DMS79 treated with DMSO at 0.1 percent for 48 hours (cell line): ENCODE measurements around the gene ACBD6.
A peak's percentile ranks its signal among the peaks of the same experiment; 100 is the strongest.

Experiments
- DNase-seq: peaks from one replicate; lab custom pipeline; 2025; lab: John Stamatoyannopoulos, UW

ACBD6 gene

GRCh38 chr1:180270530-180271271 lies 231.7 kb downstream of the ACBD6 start:
- DNase-seq, result no peak

GRCh38 chr1:180269645-180270529 lies 232.5 kb downstream of the ACBD6 start:
- DNase-seq, result no peak

DNA sequence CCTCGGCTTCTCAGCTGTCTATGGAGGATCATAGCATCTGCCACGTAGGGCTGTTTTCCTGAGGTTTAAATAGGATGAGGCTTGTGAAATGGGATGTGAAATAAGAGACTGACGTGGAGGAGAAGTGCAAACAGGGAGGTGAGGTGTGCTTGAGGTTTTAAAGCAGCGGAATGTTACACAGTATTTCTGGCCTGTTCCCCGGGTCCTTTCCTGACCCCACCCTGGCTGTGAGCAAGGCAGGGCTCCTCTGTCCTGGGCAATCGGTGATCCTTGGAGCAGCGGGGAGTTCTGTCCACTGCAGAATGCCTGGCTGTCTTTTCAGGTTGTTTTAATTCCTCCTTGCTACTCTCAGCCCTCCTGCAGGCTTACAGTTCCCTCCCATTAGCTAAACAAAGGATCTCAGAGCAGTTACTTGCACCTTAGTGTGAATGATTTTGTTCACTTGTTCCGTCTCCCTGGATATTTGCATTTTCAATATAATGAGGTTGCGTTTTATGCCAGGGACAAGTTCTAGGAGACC lies 233.8 kb downstream of the ACBD6 start:
- no peak for DNase-seq

DNA sequence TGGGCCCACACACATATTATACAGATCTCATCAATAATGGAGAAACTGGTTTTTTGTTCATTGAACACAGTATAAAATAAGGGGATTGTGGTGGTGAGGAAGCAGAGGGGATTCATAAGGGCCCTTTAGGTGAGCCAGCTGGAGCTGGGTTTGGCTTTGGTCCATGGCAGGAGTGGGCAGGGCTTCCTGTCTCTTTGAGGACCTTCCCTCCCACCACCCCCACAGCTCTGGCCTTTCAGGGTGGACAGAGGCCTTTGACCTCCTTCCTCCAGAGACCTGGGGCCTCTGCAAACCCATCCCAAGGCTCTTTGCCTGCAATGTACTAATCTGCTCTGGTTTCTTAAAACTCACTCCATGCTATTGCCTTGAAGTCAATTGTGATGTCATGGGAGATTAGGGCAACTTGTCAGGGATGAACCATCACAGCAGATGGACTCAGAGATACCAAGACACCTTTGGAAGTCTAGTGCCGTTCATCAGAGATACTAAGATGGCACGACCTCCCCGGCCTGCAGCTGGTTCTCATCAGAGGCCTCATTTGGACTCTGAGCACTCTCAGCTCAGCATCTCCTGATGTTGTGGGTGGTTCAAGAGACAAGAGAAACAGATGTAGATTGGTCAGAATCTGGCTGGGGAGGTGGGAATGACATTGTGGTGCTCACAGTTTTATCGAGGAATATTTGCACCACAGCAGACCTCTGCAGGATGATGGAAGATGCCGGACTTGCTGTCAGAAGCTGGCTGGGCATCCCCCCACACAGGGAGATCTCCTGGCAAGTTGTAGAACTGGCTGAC lies 234.4 kb downstream of the ACBD6 start:
- no peak for DNase-seq

DNA sequence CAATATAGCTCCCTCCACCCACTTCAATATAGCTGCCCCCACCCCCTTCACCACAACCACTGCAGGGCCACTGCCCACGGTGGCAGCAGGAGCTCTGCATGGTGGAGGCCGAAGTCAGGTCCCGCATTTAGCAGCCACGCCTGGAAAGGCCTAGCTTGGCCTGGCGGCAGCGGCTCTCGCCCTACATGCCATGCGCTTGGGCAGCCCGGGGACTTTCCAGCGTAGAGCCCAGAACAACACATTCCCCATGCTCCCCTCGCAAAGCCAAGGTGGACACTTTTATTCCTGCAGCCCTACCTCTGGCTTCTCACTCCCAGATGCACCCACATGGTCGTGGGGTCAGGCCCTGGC lies 235.2 kb downstream of the ACBD6 start:
- DNase-seq, result no peak

DNA sequence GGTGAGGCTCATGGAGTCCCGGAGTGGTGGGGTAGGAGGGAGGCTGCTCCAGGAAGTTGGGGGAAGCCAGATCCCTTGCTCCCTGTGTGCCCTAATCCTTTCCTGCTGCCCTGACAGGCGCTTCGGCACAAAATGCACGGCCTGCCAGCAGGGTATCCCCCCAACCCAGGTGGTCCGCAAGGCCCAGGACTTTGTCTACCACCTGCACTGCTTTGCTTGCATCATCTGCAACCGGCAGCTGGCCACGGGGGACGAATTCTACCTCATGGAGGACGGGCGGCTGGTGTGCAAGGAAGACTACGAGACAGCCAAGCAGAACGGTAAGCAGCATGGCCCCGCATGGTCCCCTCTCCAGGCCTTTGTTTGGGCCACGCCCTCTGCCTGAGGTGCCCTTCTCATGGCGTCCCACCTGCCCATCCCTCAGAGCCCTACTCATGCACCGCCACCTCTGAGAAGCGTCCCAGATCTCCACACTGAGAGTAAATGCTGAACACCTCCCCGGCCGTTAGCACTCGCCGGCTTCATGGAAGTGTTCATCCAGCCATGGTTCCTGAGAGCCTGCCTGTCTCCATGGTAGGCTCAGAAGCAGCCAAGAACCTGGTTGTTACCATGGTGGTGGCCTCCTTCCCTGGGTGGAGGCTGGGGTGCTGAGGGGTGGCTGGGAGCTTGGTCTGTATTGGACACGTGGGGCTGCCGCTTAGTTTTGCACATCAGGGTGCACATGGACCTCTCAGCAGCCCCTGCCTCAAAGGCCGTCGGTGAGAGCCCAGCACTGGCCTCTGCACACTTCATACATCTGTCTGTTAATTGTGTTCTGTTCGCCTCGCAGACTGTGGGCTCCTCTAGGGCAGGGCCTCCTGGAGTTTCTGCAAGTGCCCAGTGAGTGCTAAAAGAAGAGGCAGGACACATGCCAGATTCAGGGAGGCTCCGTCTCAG lies 235.8 kb downstream of the ACBD6 start:
- no peak for DNase-seq

DNA sequence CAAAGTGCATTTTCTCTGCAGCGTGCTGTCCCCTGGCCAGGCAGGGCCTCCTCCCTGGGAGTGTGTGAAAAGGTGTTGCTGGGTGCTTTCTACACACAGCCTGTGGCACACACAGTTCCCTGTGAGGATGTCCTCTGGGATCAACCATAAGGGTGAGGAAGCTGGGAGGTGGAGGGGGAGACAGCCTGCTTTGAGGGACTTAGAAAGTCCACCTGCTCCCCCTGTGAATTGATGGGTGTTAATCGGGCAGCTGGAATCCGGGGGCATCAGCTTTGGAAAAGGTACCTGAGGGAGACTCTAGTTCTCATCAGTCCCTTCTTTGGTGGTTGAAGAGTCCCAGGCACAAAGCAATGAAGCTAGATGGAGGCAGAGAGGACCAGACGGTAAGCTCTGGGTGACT lies 236.5 kb downstream of the ACBD6 start:
- DNase-seq, result no peak

GRCh38 chr1:180265201-180265600 lies 237.2 kb downstream of the ACBD6 start:
- no peak for DNase-seq

GRCh38 chr1:180264595-180264994 lies 237.8 kb downstream of the ACBD6 start:
- no peak for DNase-seq

DNA sequence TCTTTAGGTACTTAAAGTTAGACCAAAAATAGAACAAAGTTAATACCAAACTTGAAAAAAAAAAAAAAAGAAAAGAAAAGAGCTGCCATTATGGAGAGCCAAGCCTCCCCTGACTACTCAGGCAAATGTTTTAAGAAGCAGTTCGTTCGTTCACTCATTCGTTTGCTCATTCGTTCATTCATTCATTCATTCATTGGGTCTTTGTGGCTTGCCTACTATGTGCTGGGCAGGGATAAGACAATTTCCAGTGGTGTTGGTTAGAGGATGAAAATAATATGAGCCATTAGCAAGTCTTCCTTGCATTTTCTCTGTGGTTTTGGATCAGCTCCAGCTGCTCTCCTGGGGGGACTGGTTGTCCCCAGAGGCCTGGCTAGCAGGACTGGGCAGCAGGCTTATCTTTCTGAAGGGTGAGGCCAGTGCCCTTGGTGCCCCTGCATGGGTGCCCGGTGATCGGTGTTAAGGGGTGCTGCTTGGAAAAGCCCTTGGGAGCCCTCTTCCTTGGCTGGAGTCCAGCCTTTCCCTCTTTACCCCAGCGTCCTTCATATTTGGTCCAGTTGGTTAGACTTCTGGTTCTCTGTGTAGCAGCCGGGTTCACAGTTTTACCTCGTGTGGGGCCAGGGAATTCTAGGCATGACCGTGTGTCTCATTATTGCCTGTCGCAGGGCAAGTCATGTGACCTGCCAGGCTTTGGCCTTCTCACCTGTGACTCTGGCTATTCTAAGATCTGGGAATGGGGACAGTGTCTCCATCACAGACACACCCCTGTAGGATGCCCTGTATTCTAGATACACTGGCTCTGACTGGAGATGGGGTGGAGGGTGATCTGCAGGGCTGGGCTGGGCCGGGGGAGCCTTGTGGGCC lies 239.5 kb downstream of the ACBD6 start:
- peak; percentile 37 for DNase-seq

DNA sequence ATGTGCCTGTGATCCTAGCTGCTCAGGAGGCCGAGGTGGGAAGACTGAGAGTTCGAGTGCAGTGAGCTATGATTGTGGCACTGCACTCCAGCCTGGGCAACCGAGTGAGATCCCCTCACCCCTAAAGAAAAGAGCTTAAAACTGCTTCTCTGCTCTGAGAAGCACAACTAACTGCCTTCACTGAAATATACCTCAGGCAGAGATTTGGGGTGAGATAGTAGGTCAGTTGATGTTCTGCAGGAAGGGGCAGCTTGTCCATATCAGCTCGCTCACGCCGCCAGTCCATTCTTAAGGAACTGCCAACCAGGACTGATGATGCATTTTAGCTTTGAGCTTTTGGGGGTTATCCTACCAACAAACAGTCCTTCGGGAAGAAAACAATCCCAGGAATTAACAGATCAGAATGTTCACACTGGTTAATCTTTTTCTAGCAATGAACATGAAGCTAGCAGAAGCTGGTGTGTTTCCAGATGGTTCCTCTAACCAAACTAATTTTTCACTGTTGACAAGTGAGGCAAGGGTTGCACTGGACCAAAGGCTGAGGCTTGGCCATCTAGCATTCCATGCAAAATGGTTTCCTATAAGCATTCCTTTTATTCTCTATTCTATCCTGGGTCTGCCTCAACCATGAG lies 240.7 kb downstream of the ACBD6 start:
- DNase-seq, result no peak

DNA sequence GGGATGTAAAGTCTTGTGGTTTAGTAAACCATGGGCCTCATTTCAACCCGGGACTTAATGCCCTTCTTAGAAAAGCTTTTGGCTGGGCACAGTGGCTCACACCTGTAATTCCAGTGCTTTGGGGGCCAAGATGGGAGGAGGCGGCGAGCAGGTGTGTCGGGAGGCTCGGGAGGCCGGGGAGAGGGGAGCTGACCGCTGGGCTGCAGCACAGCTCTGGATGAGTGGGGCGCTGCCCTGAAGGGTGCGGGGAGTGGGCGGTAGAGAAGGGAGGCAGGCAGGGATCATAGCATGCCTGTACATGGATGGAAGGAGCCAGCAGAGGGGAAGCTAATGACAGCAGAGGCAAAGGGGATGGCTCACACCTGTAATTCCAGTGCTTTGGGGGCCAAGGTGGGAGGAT lies 241.3 kb downstream of the ACBD6 start:
- DNase-seq, result no peak

DNA sequence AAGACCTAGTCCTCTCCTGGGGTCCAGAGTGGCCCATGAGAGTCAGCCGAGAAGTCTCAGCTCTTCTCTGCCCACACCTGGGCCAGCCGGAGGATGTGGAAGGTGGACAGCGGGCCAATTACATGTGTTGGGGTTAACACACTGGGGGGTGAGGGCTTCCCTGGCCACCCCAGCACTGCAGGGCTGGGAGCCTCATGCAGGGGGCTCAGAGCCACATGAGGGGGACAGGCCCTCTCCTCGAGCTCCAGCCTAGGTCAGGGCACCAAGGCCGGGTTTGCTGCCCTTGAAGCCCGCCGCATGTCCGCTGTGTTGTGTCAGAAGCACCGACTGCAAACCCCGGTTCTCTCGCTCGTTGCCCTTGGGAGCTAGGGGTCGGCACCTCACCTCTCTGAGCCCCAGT lies 241.8 kb downstream of the ACBD6 start:
- DNase-seq, result no peak

DNA sequence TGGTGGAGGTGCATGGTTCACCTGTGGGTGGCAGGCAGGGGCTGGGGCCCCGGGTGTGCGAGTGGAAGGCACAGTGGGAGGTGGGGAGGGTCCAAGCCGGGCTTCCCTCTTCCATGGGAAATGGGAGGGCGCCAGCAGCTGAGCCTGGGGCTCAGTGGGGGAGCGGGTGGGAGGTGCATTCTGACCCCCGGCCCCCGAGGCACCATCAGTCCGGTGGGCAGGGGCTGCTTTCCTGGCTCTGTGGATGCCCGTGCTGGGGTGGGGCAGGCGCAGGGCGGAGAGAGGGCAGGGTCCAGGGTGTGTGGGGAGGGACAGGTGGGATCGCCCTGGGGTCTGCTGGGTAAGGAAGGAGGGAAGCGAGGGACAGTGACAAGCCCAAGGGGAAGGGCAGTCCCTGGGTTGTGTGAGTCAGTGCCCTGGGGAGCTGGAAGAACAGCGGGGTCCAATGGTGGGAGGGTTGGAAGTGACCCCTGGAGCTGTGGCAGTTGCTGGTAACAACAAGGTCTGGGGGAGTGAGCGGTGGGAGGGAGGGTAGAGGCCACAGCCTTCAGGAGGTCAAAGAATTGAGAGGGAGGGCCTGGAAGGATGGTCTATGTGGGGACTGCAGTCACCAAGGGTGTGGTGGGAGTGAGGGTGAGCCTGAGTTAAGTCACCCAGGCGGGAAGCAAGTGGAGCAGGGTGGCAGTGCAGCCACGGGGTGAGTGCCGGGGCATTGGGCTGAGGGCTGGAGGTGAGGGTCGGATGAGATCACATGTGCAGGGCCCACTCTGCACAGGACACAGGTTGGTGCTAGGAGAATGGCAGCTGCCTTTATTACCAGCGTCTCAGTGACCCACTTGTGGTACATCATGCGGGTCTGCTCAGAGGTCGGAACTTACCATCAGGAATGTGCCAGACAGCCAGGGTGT lies 242.7 kb downstream of the ACBD6 start:
- DNase-seq, result no peak

DNA sequence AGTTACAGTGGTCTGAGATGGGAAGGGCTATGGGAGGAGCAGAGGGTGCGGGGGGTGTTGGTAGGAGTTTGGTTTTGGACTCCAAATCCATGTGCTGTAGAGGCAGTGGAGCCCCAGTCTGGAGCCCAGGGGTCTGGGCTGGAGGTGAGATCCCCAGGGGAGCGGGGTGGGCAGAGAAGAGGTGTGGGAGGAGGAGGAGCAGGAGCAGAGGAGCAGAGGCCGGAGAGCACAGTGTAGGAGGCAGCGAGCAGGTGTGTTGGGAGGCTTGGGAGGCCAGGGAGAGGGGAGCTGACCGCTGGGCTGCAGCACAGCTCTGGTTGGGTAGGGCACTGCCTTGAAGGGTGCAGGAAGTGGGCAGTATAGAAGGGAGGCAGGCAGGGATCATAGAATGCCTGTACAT lies 243.4 kb downstream of the ACBD6 start:
- DNase-seq, result no peak

DNA sequence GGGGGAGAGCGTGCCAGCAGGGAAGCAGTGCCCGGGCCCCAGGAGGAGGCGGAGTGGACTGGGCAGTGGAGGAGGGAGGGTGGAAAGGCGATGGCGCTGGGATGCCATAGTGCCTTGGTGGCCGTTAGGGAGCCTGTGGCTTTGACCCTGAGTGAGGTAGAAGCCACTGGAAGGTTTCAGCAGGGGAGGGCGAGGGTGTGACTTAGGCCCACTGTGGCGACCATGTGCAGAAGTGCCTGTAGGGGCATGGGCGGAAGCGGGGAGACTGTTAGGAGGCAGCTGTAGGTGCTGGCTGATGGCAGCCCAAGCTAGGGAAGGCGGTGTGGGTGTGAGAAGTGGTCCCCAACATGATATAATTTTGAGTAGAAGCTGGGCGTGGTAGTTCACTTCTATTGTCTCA lies 244.1 kb downstream of the ACBD6 start:
- DNase-seq, result no peak

DNA sequence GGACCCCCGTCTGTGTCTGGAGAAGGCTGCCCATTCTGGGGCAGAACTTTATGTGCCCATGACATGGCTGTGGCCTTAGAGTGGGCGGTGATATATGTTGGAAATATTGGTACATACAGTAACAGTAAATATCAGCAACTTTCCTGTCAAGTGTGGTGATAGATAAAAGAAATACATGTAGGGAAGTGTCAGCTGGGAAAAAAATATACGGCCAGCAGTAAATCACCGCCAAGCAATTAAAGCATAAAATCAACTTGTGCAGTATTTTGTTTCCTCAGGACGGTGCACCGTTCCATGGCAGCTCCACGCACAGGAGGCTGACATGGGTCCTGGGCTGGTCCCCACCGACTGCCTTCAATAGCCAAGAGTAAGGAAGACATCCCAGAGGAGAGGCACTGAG lies 244.9 kb downstream of the ACBD6 start:
- no peak for DNase-seq

GRCh38 chr1:180257028-180257386 lies 245.4 kb downstream of the ACBD6 start:
- DNase-seq, result no peak
